NB4 (cell line): ENCODE measurements around the gene EMP1.

ENCODE experiments used
- DNase-seq: peaks from one replicate; pipeline ENCODE4 v3.0.0; 2010; ENCODE audit warnings: low read depth
- H3K4me3 ChIP-seq: one replicate; pipeline ENCODE4 v1.5.1; 2011; ENCODE audit warnings: mild to moderate bottlenecking, low read depth, low read length, moderate library complexity
- MYC ChIP-seq: IDR thresholded peaks from 2 replicates; pipeline ENCODE4 v1.6.1; 2011; ENCODE audit warnings: low read depth, low read length
- POLR2A ChIP-seq: IDR thresholded peaks from 2 replicates; pipeline ENCODE4 v1.6.1; 2011; ENCODE audit warnings: mild to moderate bottlenecking; ENCODE audit not compliant: insufficient read length; ENCODE audit errors: extremely low read depth
- TF ChIP-seq, protein P1 (sequence below): IDR thresholded peaks from one replicate; pipeline ENCODE4 v1.5.1; 2012; ENCODE audit warnings: low read depth, low read length
- TF ChIP-seq, protein P2 (sequence below): IDR thresholded peaks from 2 replicates; pipeline ENCODE4 v1.6.1; 2011; ENCODE audit warnings: low read depth, low read length

The EMP1 gene

DNA sequence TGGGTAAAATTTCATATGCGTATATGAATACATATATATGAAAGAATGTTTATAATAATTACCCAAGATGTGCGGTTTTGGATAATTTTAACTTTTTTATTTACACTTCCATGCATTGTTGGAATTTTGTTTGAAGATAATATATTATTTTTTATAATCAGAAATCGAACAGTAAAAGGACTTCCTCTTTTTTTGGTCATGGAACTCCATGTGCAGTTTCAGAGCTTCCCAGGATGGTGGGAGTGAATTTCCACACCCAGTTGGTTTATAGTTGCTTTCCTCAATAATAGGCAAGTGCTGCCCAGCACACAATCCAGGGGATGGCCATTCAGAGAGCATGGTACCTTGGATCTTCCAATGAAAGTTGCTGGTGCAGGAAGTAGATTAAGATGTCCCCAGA is 6.3 kb upstream of the EMP1 start:
- DNase-seq, result no peak
- TF ChIP-seq, protein P1, sequence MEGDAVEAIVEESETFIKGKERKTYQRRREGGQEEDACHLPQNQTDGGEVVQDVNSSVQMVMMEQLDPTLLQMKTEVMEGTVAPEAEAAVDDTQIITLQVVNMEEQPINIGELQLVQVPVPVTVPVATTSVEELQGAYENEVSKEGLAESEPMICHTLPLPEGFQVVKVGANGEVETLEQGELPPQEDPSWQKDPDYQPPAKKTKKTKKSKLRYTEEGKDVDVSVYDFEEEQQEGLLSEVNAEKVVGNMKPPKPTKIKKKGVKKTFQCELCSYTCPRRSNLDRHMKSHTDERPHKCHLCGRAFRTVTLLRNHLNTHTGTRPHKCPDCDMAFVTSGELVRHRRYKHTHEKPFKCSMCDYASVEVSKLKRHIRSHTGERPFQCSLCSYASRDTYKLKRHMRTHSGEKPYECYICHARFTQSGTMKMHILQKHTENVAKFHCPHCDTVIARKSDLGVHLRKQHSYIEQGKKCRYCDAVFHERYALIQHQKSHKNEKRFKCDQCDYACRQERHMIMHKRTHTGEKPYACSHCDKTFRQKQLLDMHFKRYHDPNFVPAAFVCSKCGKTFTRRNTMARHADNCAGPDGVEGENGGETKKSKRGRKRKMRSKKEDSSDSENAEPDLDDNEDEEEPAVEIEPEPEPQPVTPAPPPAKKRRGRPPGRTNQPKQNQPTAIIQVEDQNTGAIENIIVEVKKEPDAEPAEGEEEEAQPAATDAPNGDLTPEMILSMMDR, result no peak
- no peak overlapping the region for H3K4me3 ChIP-seq

DNA sequence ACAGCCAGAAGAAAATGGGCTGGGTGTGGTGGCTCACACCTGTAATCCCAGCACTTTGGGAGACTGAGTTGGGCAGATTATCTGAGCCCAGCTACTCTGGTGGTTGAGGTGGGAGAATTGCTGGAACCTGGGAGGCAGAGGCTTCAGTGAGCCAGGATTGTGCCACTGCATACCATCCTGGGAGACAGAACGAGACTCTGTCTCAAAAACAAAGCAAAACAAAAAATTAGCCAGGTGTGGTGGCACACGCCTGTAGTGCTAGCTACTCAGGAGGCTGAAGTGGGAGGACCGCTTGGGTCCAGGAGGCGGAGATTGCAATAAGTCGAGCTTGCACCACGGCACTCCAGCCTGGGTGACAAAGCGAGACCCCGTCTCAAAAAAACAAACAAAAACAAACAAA is 3.8 kb upstream of the EMP1 start:
- TF ChIP-seq POLR2A, result no peak
- no peak for TF ChIP-seq MYC
- TF ChIP-seq, protein P1, result no peak
- TF ChIP-seq, protein P2, sequence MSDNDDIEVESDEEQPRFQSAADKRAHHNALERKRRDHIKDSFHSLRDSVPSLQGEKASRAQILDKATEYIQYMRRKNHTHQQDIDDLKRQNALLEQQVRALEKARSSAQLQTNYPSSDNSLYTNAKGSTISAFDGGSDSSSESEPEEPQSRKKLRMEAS, result no peak

DNA sequence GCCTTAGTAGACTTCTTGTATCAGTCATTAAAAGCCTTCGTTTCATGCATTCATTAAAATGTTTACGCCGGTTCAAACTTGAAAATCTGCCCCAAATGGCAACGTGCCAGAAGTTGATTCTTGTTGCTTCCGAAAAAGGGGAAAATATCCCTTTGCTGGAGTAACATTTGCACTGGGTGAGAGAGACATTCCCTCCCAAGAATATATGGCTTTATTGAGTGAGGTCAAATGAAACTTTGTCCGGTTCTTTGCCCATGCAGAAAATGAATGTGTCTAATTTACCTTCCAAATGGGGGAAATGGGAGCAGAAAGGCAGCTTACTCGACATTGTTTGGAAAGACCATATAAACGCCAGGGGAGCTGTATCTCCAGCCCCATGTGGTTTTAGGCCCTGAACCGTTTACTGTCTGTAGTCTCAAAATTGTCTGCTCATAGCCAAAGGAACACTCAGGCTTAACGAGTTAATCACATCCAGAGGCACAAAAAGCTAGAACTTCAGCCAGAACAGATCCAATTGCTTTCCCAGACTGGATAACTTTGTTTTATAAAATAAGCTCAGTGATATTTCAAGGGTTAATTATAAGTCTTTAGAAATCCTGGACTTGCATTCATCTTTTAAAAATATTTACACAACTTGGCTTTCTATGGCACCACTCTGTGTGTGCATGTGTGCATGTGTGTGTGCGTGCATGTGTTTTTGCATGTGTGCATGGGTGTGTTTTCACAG is 2.9 kb upstream of the EMP1 start:
- TF ChIP-seq, protein P1, result no peak
- TF ChIP-seq MYC (no peak), POLR2A (no peak)
- TF ChIP-seq, protein P2, result no peak
- H3K4me3 ChIP-seq, result no peak overlapping the region
- DNase-seq, result no peak

More for the DNA sequence above, 3.8 kb upstream of the EMP1 start:
- DNase-seq, result no peak
- no peak overlapping the region for H3K4me3 ChIP-seq

DNA sequence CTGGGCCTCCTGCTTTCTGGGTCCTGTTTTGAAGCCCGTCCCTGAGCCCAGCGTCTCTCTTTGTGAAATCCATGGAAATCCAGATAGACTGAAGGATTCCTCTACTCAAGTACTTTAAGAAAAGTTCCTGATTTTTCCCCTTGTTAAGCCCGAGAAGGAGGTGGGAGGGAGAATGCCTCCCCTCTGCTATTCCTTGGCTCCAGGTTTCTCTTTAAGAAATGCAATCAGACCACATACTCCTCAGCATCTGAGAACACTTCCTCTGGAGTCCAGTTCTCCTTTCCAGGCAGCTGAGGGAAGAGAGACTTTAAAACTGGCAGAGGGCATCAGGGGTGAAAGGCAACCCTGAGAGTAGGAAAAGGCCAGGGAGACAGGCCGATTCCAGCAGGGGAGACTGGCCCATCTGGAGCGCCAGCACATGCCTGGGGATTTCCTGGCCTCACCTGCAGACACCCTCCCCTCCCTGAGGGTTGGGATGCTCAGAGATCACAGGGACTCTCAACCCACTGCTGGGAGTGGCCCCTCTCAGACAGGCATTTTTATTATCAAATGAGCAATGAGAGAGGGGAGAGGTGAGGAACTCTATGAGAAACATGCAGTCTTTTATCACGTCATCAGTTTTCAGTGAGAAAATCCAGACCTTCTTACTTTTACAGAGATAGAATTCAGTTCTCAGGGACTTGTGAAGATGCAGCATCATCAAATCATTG is 2.0 kb upstream of the EMP1 start:
- no peak overlapping the region for H3K4me3 ChIP-seq
- TF ChIP-seq, protein P2, result no peak
- TF ChIP-seq, protein P1, result no peak
- TF ChIP-seq POLR2A (no peak), MYC (no peak)
- DNase-seq, result no peak

DNA sequence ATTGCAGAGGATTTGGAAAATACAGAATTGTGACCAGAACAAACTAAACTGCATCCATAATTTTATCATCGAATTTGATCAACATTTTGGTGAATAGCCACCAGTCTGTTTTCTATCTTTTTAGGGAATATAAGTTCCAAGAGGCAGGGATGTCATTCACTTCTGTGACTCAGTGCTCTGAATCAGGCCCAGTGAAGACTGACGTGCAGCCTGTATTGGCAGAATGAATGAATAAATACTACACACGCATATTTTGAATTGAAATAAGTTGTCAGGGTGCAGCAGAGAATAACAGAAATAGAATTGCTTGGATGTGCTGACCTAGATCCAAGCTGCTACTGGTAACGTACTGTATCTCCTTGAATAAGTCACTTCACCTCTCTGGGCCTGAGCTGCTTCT is 1.3 kb upstream of the EMP1 start:
- DNase-seq, result no peak
- no peak overlapping the region for H3K4me3 ChIP-seq
- TF ChIP-seq, protein P1, result no peak
- TF ChIP-seq MYC, result no peak
- TF ChIP-seq POLR2A, result no peak
- TF ChIP-seq, protein P2, result no peak
